K562 (cell line): ENCODE results near the gene SPANXN1. TPM values are rescaled to one million over a fixed set of nuclear protein-coding genes. Genes with fewer than 3 reads are reported as not detected.

Experiments used
- BHLHE40 ChIP-seq: IDR thresholded peaks from 2 replicates; pipeline ENCODE4 v1.6.1; 2011; ENCODE audit warnings: low read length, improper control_type of control experiment
- NFE2 ChIP-seq: IDR thresholded peaks from 2 replicates; pipeline ENCODE4 v1.6.1; 2014; ENCODE audit warnings: antibody characterized with exemption, low read depth
- RBM14 ChIP-seq: fragments of 200-400 bp; formaldehyde crosslinking; IDR thresholded peaks from 2 replicates; pipeline ENCODE4 v1.6.1; 2018; ENCODE audit warnings: low read depth, mild to moderate bottlenecking, low read length, moderate library complexity, borderline replicate concordance; ENCODE audit not compliant: insufficient read depth
- RCOR1 ChIP-seq, 2 experiments: IDR thresholded peaks; 2 replicates each; pipeline ENCODE4 v1.6.1; 2012; ENCODE audit warnings: low read depth in 2 of 2, low read length in 2 of 2, borderline replicate concordance in 1 of 2, improper control_type of control experiment in 1 of 2
- ZNF449 ChIP-seq: fragments of 250-450 bp; sonication (Bioruptor Pico); IDR thresholded peaks from 2 replicates; pipeline ENCODE4 v1.8.0; 2022; ENCODE audit warnings: moderate library complexity, mild to moderate bottlenecking, inconsistent platforms
- polyA plus RNA-seq, 8 experiments: library from polyadenylated mRNA; depleted of rRNA in 4 of 8; stranded (reverse) in 5 of 8; unstranded in 3 of 8; fragments of >200 nt; fragmentation: Nextera tagmentation in 2 of 8; fragmentation: Illumina TruSeq in 1 of 8; extraction: Ambion mirVana in 2 of 8; extraction: Trizol in 1 of 8; gene quantifications; 2 replicates each; pipeline versions ENCODE4 v1.2.1 to v1.2.3, GENCODE V29; 2011 to 2014; ENCODE audit warnings: inconsistent platforms in 1 of 8, missing spikeins in 1 of 8
- total RNA-seq, 7 experiments: library from RNA; depleted of rRNA in 6 of 7; stranded (reverse); fragments of >200 nt in 6 of 7; fragmentation: Illumina TruSeq in 2 of 7; extraction: Trizol in 2 of 7; gene quantifications; 2 replicates each; pipeline versions ENCODE4 v1.2.1 to v1.2.3, GENCODE V29; 2011 to 2021; ENCODE audit warnings: low replicate concordance in 1 of 7

SPANXN1 gene
- total and polyA plus RNA-seq, 9 of the 15 experiments (the other 6 are each of a cell fraction or from before 2014, with no cell fraction given): not detected

- TF ChIP-seq ZNF449 (CRISPR knock-in tag): no peak
- no peak for TF ChIP-seq NFE2
- TF ChIP-seq BHLHE40: no peak
- no peak for TF ChIP-seq RBM14
- no peak for TF ChIP-seq RCOR1 (IDR thresholded peaks at IDR 0.05; ENCODE audit: borderline replicate concordance in 1 of 2, low read depth in 2 of 2, low read length in 2 of 2)
Observed at GRCh38 chrX:145292218-145292617, 44.9 kb downstream of the SPANXN1 start (continued).
